ENCODE data around the gene PACC1. TPM values are rescaled to one million over a fixed set of nuclear protein-coding genes. Genes with fewer than 3 reads are reported as not detected.
A peak's percentile ranks its signal among the peaks of the same experiment; 100 is the strongest.

Gene PACC1
- total and polyA plus RNA-seq, 8 donors: 1.7 to 3.4 (median 3.2) TPM

DNA sequence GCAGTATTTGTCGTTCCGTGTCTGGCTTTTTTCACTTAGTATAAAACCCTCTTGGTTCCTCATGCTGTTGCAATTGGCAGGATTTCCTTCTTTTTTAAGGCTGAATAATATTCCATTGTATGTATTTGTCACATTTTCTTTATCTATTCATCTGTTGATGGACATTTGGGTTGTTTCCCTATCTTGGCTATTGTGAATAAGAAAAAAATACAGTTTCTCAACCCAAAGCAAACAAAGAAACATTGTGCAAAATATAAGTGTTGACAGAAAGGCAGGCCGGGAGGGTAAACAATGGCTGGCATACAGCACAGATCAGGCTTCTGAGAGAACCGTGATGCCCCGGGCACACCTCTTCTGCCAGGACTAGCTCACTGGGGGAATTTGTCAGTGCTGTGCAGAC lies 45.0 kb upstream of the PACC1 start:
- Histone ChIP-seq H3K9me3 (no peaks in the 10 kb centered on the region), H3K36me3 (no peaks in the 10 kb centered on the region), H3K4me3 (no peak overlapping the region), H3K4me1 (no peaks in the 10 kb centered on the region), H3K27me3 (no peaks in the 10 kb centered on the region), H3K27ac (no peak overlapping the region)
- DNase-seq (no peak), ATAC-seq (no peak), FAIRE-seq (no peak)
- TF ChIP-seq, protein P1, sequence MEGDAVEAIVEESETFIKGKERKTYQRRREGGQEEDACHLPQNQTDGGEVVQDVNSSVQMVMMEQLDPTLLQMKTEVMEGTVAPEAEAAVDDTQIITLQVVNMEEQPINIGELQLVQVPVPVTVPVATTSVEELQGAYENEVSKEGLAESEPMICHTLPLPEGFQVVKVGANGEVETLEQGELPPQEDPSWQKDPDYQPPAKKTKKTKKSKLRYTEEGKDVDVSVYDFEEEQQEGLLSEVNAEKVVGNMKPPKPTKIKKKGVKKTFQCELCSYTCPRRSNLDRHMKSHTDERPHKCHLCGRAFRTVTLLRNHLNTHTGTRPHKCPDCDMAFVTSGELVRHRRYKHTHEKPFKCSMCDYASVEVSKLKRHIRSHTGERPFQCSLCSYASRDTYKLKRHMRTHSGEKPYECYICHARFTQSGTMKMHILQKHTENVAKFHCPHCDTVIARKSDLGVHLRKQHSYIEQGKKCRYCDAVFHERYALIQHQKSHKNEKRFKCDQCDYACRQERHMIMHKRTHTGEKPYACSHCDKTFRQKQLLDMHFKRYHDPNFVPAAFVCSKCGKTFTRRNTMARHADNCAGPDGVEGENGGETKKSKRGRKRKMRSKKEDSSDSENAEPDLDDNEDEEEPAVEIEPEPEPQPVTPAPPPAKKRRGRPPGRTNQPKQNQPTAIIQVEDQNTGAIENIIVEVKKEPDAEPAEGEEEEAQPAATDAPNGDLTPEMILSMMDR (IDR thresholded peaks at IDR 0.05): no peak
- 70 to 82% methylated on average over 5 of the region's 5 CpGs for WGBS, 2 donors
- intact Hi-C loops (cut with DNase I): loop anchor here in 2 of 3 donors (10.0 kb wide), 2 partner anchors 145 to 385 kb away; no protein-coding TSS in a partner anchor

DNA sequence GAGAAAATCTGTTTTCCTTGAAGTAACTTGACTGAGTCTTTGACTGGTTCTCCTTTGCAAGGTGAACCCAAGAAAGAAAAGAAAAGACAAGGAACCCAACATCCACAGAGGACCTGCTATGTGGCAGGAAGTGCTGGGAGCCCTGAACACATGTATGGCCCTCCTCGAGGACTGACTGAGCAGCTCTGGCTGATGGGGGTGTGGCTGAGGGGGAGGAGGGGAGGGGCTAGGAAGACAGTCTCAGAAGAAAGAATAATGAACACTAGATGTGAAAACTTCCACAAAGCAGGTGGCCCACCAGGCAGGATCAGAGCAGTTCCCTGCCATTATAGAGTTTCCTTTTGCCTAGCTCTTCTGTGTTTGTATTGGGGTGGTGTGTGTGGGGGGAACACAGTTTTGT lies 44.1 kb upstream of the PACC1 start:
- no peak for FAIRE-seq
- no peak overlapping the region for H3K4me3 ChIP-seq
- ATAC-seq: no peak
- no peaks in the 10 kb centered on the region for H3K4me1 ChIP-seq
- no peaks in the 10 kb centered on the region for H3K9me3 ChIP-seq
- DNase-seq: no peak
- H3K36me3 ChIP-seq: no peaks in the 10 kb centered on the region
- 62 to 64% methylated on average over 1 of the region's 1 CpG for WGBS, 2 donors
- TF ChIP-seq, protein P1 (IDR thresholded peaks at IDR 0.05): no peak
- intact Hi-C loops (cut with DNase I): loop anchor here in 2 of 3 donors (10.0 kb wide), 2 partner anchors 144 to 384 kb away; no protein-coding TSS in a partner anchor
- H3K27ac ChIP-seq: no peak overlapping the region
- no peaks in the 10 kb centered on the region for H3K27me3 ChIP-seq

DNA sequence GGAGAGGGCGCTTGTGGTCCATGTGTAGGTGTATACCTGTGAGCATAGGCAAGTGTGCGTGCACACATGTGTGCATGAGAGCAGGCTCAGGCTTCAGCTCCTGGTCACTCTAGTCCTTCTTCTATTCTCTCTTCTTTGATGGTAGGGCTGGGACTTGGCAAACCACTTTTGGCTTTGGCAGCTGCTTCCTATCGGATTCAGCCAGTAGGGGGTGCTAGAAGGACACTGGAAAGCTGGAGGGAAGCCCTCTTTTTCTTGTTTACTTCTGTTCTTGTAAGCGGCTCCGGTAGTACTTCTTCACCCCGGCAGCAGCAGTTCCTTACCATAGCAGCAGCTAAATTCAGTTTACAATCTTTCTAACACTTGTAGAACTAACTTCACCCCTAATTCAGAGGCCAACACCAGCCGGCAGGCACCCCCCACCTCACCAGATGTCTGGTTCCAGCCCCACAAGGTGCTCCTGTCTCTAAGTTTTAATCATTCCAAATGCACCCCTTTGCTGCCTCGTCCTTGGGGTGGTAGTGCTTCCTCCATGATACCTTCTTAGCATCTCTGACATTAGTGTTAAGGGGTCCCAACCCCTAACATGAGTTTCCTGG lies 43.2 kb upstream of the PACC1 start:
- Histone ChIP-seq H3K36me3 (no peaks in the 10 kb centered on the region), H3K27ac (no peak overlapping the region), H3K4me1 (no peaks in the 10 kb centered on the region), H3K4me3 (no peak overlapping the region), H3K27me3 (no peaks in the 10 kb centered on the region), H3K9me3 (no peaks in the 10 kb centered on the region)
- WGBS, 2 donors: 55% methylated on average over 8 of the region's 8 CpGs
- TF ChIP-seq, protein P1 (IDR thresholded peaks at IDR 0.05): no peak
- FAIRE-seq (no peak), ATAC-seq (peak in 1 of 4 donors; percentile 31), DNase-seq (peak in 1 of 6 donors; percentile 29)
- intact Hi-C loops (cut with DNase I): loop anchor here in 2 of 3 donors (10.0 kb wide), 2 partner anchors 143 to 383 kb away; no protein-coding TSS in a partner anchor

DNA sequence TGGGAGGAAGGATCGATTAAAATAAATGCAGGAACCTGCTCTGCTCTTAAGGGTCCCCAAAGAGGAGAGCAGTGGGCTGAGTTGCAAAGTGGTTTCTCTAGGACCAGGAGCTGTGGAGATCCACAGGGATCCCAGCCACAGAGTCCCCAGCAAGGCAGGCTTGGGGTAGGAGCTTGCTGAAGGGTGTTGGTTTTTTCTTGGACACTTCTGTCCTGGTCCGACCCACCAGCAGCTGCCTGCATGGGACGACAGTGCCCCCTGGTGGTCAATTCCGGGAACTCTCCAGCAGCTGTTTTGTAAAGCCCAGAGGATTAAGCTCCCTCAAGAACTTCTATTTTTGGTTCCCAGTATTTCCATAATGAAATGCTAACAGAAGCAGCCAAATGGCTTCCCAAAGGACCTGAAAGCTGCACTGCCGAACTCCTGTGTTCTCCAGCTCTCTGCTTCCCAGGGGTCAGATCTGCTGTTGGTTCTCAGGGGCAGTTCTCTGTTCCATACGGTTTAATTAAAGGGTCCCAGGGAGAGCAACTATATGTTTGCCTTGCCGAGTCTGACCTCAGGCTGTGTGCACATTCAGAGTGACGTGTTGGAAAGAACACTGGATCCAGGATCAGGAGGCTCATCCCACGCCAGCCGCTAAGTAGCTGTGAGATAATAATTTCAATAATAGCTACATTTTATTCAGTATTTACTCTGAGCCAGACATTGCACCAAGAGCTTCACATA lies 41.3 kb upstream of the PACC1 start:
- TF ChIP-seq, protein P1 (IDR thresholded peaks at IDR 0.05): peak; percentile 95 to 97 (median 96)
- no peak overlapping the region for H3K27ac ChIP-seq
- no peaks in the 10 kb centered on the region for H3K27me3 ChIP-seq
- no peaks in the 10 kb centered on the region for H3K4me1 ChIP-seq
- H3K36me3 ChIP-seq: no peaks in the 10 kb centered on the region
- no peak overlapping the region for H3K4me3 ChIP-seq
- DNase-seq (peak; percentile 61 to 96 (median 88)), FAIRE-seq (no peak), ATAC-seq (peak; percentile 76 to 95 (median 92))
- H3K9me3 ChIP-seq: no peaks in the 10 kb centered on the region
- 29 to 30% methylated on average over 10 of the region's 10 CpGs for WGBS, 2 donors
- intact Hi-C loops (cut with DNase I): loop anchor here in 2 of 3 donors (10.0 kb wide), 2 partner anchors 141 to 381 kb away; no protein-coding TSS in a partner anchor
